HG03457 (cell line): ENCODE measurements around the gene POLH.
"Not testable (repeated sequence)": the region's sequence is repeated elsewhere in the genome, so short reads cannot be mapped to it uniquely, and the experiment has no call there.

Experiments
- ATAC-seq: cut with Tn5 transposase; IDR thresholded peaks from one replicate; pipeline ENCODE4 v1.9.1; 2021; ENCODE audit warnings: moderate number of reproducible peaks; ENCODE audit not compliant: unreplicated experiment

POLH gene

GRCh38 chr6:43629505-43630300 is 53.7 kb downstream of the POLH start:
- ATAC-seq = peak; percentile 55

GRCh38 chr6:43630980-43631619 is 55.1 kb downstream of the POLH start:
- no peak for ATAC-seq

DNA sequence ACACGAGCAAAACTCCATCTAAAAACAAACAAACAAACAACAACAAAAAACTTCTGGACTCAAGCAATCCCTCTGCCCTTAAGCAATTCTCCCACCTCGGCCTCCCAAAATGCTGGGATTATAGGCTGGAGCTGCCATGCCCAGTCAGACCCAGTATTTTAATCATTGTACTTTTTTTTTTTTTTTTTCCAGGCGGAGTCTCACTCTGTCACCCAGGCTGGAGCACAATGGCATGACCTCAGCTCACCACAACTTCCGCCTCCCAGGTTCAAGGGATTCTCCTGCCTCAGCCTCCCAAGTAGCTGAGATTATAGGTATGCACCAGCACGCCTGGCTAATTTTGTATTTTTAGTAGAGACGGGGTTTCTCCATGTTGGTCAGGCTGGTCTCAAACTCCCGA is 57.0 kb downstream of the POLH start:
- ATAC-seq = not testable (repeated sequence)

DNA sequence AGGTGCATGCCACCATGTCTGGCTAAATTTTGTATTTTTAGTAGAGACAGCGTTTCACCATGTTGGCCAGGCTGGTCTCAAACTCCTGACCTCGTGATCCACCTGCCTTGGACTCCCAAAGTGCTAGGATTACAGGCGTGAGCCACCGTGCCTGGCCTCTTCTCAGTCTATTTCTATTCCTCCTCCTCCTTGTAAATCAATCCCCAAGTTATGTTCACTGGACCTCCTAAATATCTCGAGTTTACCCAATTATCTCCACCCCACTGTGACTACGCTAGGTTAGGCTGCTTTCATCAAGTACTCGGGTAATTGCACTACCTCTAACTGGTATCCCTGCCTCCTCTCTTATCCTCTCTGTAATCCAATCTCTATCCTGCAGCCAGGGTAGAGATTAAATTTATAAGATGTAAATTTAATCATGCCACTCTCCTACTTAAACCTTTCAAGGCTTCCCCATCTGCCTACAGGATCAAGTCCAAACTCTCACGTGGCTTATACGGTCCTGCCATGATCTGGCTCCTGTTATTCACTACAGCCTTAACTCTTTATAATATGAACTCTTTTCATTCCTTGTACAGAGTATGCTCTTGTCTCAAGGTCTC is 58.8 kb downstream of the POLH start:
- no peak for ATAC-seq

- no peak for ATAC-seq
Observed at GRCh38 chr6:43635387-43636307, 59.7 kb downstream of the POLH start, which contains the start of gene MAD2L1BP. MAD2L1BP (plus strand) TSS chr6:43635840; CDS start chr6:43635876, 36 bp downstream.

DNA sequence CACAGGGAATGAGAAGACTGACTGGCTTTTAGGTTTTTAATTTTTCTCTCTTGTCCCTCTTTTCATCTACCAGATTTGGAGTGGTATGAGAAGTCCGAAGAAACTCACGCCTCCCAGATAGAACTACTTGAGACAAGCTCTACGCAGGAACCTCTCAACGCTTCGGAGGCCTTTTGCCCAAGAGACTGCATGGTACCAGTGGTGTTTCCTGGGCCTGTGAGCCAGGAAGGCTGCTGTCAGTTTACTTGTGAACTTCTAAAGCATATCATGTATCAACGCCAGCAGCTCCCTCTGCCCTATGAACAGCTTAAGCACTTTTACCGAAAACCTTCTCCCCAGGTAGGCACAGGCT is 60.3 kb downstream of the POLH start:
- ATAC-seq = no peak

- ATAC-seq = no peak
Observed at GRCh38 chr6:43639984-43640800, 64.2 kb downstream of the POLH start.

GRCh38 chr6:43644940-43645612 is 69.1 kb downstream of the POLH start, which contains the start of gene RSPH9:
RSPH9 (plus strand) TSS chr6:43645036; CDS start chr6:43645099, 63 bp downstream.
- no peak for ATAC-seq

DNA sequence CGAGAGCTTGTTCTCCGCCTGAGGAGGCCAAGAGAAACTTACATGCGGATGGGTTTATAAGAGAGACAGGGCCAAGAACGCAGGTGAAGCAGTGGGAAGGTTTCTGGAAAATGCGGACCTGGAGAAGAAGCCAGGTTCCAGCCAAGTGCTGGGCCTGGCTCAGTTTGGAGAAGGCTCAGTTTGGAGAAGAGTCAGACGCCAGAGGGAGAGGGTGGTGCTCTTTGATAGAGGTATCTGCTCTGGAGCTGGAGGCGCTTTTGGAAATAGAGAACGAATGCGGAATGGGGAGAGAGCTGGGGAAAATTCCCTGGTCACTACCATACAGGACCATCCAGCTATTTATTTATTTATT is 69.6 kb downstream of the POLH start:
- no peak for ATAC-seq

- ATAC-seq = no peak
Observed at GRCh38 chr6:43647613-43648012, 71.6 kb downstream of the POLH start.

DNA sequence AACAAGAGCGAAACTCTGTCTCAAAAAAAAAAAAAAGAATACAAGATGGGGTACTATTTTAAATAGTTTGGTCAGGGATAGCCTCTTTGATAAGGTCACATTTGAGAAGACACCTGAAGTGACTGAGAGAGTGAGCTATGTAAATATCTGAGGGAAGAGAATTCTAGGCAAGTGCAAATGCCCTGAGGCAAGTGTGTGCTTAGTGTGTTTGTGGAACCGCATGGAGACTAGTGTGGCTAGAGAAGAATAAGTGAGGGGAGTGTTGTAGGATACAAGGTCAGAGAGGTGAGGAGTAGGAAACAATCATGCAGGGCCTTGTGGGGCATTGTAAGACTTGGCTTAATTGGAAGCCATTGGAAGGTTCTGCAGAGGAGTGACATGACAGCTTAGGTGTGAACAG is 72.3 kb downstream of the POLH start:
- no peak for ATAC-seq

DNA sequence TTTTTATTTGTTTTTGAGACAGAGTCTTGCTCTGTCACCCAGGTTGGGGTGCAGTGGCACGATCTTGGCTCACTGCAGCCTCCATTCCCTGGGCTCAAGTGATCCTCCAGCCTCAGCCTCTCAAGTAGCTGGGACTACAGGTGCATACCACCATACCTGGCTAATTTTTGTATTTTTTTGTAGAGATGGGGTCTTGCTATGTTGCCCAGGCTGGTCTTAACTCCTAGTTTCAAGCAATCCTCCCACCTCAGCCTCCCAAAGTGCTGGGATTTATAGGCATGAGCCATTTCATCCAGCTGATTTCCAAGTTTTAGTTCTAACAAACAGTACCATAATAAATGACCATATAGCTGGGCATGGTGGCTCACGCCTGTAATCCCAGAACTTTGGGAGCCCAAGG is 76.8 kb downstream of the POLH start:
- ATAC-seq = not testable (repeated sequence)

DNA sequence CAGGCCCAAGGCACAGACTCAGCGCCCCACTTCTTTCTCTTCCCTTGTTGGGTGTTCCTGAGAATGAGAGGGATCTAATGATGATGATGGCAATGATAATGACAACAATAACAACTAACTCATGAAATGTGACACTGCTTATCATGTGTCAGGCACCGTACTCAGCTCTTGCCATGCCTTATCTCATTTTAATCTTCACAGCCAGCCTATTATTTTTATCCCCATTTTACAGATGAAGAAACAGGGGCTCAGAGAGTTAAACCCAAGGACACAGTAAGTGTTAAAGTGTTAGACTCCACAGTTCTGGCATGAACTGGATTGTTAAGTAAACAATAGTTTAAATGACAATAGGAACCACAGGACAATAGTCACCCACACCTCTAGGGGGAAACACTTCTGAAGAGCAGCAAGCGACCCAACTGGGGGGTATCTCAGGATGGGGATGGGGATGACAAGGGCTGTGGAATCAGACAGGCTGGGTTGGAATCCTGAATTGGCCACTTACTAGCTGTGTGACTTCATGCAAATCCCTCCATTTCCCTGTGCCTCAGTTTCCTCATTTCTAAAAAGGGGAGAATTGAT is 81.3 kb downstream of the POLH start:
- no peak for ATAC-seq

- no peak for ATAC-seq
Observed at GRCh38 chr6:43658161-43658560, 82.2 kb downstream of the POLH start.

DNA sequence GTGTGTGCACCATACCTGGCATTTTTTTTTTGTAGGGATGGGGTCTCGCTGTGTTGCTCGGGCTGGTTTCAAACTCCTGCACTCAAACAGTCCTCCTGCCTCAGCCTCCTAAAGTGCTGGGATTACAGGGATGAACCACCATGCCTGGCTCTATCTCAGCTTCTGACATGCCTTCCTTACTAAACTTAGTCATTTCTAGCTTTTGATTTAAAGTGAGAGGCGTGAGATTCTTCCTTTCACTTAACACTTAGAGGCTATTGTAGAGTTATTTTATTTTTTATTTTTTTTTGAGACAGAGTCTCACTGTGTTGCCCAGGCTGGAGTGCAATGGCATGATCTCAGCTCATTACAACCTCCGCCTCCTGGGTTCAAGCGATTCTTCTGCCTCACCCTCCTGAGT is 87.0 kb downstream of the POLH start:
- ATAC-seq = not testable (repeated sequence)
